HepG2 (cell line): ENCODE measurements around the gene ARL5A.

ENCODE experiments used
- CHD2 ChIP-seq: IDR thresholded peaks from 2 replicates; pipeline ENCODE4 v1.6.1; 2011; ENCODE audit warnings: low read depth, low read length, improper control_type of control experiment
- NBN ChIP-seq: fragments of 450-650 bp; conservative IDR thresholded peaks from 2 replicates; pipeline ENCODE4 v1.6.1; 2017
- RAD21 ChIP-seq: fragments of 450-650 bp; formaldehyde crosslinking; IDR thresholded peaks from 2 replicates; pipeline ENCODE4 v1.5.0; 2020; ENCODE audit warnings: mild to moderate bottlenecking
- TAF1 ChIP-seq: sonication (generic); formaldehyde crosslinking; IDR thresholded peaks from 2 replicates; pipeline ENCODE4 v1.4.0; 2020; ENCODE audit warnings: missing genetic modification reagents
- ZNF17 ChIP-seq: sonication (generic); formaldehyde crosslinking; IDR thresholded peaks from 2 replicates; pipeline ENCODE4 v1.5.0; 2020; ENCODE audit warnings: mild to moderate bottlenecking, missing genetic modification reagents
- ZNF224 ChIP-seq: sonication (generic); formaldehyde crosslinking; IDR thresholded peaks from 2 replicates; pipeline ENCODE4 v1.5.0; 2020; ENCODE audit warnings: mild to moderate bottlenecking, missing genetic modification reagents
- TF ChIP-seq, protein P1 (sequence below): sonication (generic); formaldehyde crosslinking; IDR thresholded peaks from 2 replicates; pipeline ENCODE4 v1.4.0; 2020; ENCODE audit warnings: low read depth, mild to moderate bottlenecking, missing genetic modification reagents
- TF ChIP-seq, protein P2 (sequence below): sonication (generic); formaldehyde crosslinking; IDR thresholded peaks from 2 replicates; pipeline ENCODE4 v1.4.0; 2020; ENCODE audit warnings: missing genetic modification reagents

- TF ChIP-seq TAF1 (CRISPR knock-in tag): no peak
- TF ChIP-seq ZNF17 (CRISPR knock-in tag): no peak
- TF ChIP-seq, protein P1, sequence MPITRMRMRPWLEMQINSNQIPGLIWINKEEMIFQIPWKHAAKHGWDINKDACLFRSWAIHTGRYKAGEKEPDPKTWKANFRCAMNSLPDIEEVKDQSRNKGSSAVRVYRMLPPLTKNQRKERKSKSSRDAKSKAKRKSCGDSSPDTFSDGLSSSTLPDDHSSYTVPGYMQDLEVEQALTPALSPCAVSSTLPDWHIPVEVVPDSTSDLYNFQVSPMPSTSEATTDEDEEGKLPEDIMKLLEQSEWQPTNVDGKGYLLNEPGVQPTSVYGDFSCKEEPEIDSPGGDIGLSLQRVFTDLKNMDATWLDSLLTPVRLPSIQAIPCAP (CRISPR knock-in tag): no peak
- TF ChIP-seq RAD21 (CRISPR knock-in tag): no peak
- TF ChIP-seq NBN: no peak
- no peak for TF ChIP-seq CHD2
- no peak for TF ChIP-seq ZNF224 (CRISPR knock-in tag)
- TF ChIP-seq, protein P2, sequence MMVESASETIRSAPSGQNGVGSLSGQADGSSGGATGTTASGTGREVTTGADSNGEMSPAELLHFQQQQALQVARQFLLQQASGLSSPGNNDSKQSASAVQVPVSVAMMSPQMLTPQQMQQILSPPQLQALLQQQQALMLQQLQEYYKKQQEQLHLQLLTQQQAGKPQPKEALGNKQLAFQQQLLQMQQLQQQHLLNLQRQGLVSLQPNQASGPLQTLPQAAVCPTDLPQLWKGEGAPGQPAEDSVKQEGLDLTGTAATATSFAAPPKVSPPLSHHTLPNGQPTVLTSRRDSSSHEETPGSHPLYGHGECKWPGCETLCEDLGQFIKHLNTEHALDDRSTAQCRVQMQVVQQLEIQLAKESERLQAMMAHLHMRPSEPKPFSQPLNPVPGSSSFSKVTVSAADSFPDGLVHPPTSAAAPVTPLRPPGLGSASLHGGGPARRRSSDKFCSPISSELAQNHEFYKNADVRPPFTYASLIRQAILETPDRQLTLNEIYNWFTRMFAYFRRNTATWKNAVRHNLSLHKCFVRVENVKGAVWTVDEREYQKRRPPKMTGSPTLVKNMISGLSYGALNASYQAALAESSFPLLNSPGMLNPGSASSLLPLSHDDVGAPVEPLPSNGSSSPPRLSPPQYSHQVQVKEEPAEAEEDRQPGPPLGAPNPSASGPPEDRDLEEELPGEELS (CRISPR knock-in tag): peak; percentile 84; the same call in 1 of the 2 replicates
Measured at GRCh38 chr2:151842830-151843690, 14.8 kb upstream of the ARL5A start.
